ENCODE measurements around the gene ITLN1.

The ITLN1 gene

DNA sequence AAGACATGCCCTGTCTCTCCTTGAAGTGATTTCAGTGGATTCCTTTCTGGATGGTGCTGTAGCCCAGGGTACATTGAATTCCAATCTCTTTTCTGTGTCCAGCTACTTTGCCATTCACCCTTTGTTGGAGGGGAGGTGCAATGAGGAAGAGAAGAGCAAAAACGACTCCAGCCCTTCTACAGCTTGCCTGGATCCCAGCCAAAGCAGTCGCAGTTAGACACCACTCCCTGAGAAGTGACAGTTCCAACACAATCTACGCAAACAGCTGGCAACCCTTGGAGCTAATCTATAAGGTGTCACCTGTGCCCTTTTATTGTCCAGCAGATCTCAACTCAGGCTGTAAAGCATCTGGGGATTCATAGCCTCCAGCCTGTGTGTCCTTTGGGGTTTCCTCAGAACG, 26.9 kb downstream of the ITLN1 start:
- no peak for DNase-seq (ENCODE audit: low spot score)

DNA sequence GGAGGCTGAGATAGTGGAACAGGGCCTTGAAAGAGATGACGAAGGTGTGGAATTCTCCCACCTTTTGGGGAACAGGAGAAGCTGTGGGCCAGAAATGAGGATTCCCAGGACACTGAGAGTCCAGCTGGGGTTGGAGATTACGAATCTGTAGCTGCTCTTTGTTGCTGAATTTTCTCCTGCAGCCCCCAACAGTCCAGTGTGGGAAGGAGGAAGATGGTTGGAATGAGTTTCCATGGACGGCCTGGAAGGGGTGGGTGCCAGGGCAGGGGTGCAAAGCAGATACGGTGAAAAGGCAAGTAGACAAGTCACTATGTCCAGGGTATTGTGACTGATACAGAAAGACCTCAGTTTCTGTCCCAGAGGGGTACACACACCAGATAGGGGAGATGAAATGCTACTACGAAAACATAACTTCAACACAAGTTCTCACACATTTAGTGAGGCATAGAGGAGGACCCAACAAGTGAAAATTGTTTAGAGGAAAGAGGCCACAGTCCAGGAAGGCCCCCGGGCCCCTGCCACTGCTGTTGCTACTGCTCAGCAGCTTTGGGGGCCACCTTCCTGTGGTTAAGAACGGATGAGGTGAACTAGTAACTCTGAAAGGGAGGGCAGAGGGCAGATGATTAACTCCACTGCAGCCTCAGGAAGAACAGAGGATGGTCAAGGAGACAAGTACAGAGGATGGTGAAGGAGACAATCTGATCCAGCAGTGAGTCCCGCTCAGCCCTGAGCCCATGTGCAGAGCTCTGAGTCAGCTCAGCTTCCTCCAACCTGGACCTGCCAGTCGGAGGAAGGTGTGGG, 29.6 kb downstream of the ITLN1 start:
- no peak for DNase-seq (ENCODE audit: low spot score)

DNA sequence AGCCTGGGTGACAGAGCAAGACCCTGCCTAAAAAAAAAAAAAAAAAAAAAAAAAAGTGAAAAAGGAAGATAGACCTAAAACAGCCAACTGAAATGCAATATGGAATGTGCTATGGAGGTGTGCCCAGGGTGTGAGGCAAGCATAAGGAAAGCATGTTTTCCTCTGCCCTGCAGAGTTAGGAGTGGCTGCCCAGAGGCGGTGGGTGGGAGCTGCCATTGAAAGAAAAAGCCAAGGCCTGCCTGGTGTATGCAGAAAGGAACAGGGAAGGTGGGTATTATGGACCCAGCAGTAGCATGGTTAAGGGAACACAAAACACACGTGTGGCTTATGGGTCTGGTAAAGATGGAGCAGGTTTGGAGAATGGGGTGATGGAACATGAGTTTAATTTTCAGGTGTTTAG, 31.2 kb downstream of the ITLN1 start:
- no peak for DNase-seq (ENCODE audit: low spot score)

GRCh38 chr1:160853014-160853413, 32.0 kb downstream of the ITLN1 start:
- DNase-seq (ENCODE audit: low spot score): no peak

GRCh38 chr1:160850993-160851392, 34.0 kb downstream of the ITLN1 start:
- DNase-seq (ENCODE audit: low spot score): no peak

GRCh38 chr1:160850541-160850940, 34.4 kb downstream of the ITLN1 start:
- no peak for DNase-seq (ENCODE audit: low spot score)

DNA sequence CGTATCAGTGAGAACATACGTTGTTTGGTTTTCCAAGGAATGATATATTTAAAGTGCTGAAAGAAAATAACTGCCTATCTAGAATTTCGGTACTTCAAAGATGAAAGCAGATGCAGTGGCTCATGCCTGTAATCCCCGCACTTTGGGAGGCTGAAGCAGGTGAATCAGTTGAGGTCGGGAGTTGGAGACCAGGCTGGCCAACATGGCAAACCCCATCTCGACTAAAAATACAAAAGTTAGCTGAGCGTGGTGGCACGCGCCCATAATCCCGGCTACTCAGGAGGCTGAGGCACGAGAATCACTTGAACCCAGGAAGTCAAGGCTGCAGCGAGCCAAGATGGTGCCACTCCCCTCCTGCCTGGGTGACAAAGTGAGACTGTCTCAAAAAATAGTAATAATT, 38.7 kb downstream of the ITLN1 start:
- DNase-seq (ENCODE audit: low spot score): no peak

DNA sequence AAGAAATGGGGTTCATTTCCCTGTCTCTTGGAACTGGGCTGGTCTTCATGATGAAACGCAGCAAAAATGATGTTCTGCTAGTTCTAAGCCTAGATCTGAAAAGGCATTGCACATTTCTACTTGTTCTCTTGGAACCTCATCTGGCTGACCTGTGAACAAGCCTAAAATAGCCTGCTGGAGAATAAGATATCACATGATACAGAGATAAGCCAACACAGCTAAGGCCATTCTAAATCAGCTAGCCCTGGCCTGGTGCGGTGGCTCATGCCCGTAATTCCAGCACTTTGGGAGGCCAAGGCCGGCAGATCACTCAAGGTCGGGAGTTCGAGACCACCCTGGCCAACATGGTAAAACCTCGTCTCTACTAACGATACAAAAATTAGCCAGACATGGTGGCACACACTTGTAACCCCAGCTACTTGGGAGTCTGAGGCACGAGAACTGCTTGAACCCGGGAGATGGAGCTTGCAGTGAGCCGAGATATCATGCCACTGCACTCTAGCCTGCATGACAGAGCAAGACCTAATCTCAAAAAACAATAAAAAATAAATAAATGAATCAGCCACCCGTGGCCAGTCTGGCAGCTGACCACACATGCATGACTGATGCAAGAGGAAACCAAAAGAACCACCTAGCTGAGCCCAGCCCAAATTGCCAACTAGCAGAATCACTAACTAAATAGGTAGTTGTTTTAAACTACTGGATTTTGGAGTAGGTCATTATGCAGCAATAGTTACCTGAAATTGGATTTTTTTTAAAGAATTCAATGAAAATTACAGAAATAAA, 40.3 kb downstream of the ITLN1 start:
- peak; percentile 21 for DNase-seq (ENCODE audit: low spot score)

GRCh38 chr1:160841079-160841478, 43.9 kb downstream of the ITLN1 start:
- no peak for DNase-seq (ENCODE audit: low spot score)

DNA sequence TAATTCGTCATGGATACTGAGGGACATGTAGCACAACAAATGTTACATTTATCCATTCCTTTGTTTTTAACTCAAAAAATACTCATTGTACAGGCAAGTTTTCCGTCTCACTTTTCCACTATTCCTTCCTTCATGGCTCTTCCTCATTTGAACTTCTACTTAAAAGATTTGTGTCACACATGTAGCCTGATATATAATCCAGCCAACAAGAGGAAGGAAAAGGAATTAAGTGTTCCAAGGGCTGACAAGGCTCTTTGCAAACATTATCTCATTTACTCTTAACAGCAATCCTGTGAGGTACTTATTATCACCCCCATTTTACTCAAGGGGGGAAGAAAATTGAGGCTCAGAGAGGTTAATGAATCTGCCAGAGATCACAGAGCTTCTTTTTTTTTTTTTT, 45.2 kb downstream of the ITLN1 start:
- DNase-seq (ENCODE audit: low spot score): no peak

DNA sequence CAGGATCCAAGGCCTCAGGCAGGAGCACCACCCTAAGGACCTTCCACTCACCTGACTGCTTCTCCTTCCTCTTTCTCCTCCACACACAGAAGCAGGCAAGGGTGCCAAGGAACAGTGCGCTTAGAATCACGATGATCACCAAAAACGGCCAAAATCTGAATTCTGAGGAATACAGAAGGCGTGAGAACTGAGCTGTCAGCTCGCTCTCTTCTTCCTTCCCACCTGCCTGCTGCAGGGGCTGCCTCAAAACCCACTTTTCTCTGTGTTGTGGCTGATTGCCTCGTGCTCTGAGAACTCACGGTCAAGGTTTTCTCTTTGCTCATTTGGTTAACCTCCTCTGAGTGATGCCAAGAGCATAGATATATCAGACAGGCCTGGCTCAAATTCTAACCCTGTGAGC, 46.1 kb downstream of the ITLN1 start:
- no peak for DNase-seq (ENCODE audit: low spot score)

DNA sequence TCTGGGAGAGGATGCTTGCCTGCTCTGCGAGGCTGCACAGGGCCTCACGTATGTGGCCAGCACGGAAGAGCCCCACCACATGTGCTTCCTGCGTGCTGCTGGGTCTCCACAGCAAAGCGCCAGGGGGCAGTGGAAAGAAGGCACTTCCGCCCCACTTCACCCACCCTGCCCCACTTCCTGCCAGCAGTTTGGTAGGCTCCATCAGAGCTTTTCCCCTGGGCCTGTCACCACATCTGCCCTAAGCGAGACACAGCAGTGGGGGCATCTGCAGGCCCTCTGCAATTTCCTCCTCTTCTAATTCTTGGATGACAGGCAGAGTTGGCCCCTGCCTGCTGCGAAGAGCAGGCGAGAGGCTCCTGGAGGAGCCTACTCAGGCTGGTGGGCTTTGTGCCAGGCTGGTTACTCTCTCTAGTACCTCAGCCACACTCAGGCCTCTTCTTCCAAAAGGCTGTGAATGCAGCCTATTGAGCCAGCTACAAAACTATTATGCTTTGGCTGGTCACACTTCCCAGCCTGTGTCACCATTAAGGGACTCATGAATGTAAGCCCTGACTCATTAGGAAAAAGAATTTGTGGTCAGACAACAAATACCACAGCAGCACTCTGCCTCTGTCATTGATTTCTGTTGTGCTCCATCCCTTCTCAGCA, 47.3 kb downstream of the ITLN1 start:
- DNase-seq (ENCODE audit: low spot score): peak; percentile 86

DNA sequence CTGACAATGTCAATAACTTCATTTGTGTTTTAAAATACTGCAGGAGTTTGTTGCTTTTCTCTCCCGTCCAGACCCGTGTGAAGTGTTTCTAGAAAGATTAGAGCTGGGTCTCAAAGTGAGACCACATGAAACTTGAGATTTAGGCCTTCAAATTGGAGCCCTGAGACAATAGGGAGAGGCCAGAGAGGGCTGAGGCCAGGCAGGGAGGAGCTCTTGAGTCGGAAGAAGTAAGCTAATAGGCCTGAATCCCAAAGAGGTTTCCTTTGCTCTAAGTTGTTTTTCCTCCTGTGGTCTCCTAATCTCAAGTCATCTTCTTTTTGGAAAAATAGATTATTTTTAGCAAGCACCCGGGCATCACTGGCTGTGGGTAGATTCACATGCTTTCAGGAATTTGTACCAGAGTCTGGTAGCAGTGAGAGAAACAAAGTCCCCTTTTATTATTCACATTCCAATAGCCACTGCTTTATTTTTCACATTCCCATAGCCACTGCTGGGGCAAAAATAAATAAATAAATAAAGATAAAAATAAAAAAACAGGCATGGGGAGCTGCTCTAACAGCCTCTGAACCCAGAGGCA, 47.9 kb downstream of the ITLN1 start:
- no peak for DNase-seq (ENCODE audit: low spot score)

- no peak for DNase-seq (ENCODE audit: low spot score)
These were observed 48.4 kb downstream of the ITLN1 start for GRCh38 chr1:160836561-160836960.

GRCh38 chr1:160835751-160836150, 49.2 kb downstream of the ITLN1 start:
- no peak for DNase-seq (ENCODE audit: low spot score)

GRCh38 chr1:160834945-160835565, 49.9 kb downstream of the ITLN1 start:
- DNase-seq (ENCODE audit: low spot score): peak; percentile 56

DNA sequence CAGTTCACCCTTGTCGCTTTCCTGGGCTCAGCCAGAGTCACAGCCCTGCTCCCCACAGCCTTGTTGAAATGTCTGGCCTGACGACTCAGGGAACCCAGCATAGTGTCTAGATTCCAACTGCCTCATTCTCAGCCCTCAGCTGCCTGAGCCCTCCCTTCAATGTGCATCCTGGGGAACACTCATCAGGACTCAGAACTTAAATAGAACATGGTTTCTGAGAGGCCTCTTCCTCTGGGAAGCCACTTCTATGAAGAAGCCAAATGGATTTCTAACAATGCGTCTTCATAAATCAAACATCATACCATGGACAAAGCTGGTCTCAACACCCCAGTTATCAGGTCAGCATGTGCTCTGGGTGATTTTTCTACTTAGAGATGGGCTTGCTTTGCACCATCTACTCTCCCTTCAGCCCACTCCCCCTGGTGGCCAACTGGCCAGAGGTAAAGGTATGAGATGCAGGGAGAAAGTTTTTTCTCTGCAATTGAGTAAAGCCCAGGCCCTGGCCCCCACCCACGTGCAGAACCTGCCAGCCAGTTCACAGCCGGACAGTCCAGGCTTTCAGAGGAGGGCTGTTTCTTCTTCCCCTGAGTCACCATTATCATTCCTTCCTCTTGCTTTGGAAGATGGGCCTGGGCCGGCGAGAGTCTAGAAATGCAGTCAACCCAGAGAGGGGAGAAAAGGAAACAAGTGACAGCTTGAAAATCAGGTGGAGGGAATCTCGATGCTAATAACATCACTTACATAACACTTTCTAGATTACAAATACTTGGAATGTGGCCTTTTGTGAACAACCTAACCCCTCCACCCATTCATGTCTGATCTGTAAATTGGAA, 54.4 kb downstream of the ITLN1 start:
- DNase-seq (ENCODE audit: low spot score): peak; percentile 56

GRCh38 chr1:160829766-160830165, 55.2 kb downstream of the ITLN1 start:
- DNase-seq (ENCODE audit: low spot score): no peak

DNA sequence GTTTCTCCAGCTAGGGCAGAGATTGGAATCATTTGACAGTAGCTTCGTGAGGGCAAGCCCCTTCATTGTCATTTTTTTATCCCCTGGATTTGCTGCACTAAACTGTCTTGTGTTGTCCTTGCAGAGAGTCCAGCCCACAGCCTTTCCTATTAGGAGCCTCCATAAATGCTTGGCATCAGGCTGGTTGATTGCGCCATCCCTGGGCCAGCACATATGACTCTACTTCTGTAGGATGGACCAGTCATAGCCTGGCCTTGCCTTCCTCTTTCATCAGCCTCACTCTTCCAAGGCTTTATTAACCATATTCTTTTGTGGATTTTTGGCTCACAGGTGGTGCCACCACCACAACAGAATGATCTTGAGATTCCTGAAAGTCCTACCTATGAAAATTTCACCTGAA, 57.6 kb downstream of the ITLN1 start:
- DNase-seq (ENCODE audit: low spot score): no peak

DNA sequence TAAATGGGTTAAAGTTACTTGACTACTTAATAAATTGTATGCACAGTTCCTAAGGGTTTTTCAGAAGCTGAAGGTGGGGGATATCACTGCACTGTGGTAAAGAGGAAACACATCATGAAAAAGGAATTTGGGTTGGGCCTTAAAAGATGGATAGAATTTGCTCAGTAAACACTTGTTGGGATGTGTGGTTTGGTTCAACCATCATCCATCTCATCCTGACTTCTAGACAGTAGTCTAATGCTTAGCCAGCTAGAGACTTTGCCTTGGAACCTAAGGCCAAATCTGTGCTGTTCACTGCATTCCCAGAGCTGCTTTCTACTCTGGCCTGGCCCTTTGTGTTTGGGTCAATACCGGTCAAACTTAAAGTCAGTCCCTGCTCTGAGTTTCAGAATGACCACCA, 58.4 kb downstream of the ITLN1 start:
- DNase-seq (ENCODE audit: low spot score): peak; percentile 44
